Stimulated activated CD4-positive, alpha-beta T cell treated with anti-CD3 and anti-CD28 coated beads, Interleukin-4, amount 100 ng/mL, for 24 hours (primary cell): ENCODE measurements around the gene CCR5AS.
"Not testable (repeated sequence)": the region's sequence is repeated elsewhere in the genome, so short reads cannot be mapped to it uniquely, and the experiment has no call there.

ENCODE experiments used
- DNase-seq: peaks from one replicate; pipeline ENCODE4 v3.0.0-alpha.2; 2020

CCR5AS gene

DNA sequence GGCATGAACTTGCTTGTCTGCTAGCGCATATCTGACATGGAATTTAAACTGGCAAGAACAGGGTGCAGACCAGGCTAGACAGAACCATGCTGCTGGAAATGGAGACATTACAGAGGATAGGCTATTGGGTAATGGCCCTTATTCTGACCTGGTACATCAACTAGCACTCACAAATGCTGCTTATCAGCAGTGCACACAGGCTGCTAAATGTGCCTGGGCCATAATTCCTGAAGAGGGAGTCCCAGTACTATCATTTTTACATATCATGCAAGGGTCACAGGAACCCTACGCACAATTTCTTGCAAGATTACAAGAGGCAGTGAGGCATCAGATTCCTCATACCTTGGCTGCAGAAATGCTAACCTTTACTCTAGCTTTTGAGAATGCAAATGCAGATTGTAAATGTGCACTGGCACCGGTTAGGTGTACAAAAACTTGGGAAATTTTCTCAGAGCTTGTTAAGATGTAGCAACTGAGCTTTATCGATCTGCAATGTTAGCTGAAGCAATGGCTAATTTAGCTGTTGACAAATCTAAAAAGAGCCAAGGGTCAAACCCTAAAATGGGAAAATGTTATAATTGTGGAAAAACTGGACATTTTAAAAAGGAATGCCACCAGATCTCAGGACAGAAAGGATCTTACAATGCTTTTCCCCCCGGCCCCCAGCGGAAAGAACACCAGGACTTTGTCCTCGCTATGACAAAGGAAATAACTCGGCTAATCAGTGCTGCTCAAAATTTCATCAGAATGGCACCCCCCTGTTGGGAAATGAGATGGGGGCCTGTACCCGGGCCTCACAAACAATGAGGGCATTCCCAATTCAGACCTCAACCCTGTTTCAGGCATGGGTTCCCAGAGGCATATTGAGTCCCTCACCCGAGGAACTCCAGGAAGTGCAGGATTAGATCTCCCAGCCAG lies 21.3 kb upstream of the CCR5AS start:
- no peak for DNase-seq

DNA sequence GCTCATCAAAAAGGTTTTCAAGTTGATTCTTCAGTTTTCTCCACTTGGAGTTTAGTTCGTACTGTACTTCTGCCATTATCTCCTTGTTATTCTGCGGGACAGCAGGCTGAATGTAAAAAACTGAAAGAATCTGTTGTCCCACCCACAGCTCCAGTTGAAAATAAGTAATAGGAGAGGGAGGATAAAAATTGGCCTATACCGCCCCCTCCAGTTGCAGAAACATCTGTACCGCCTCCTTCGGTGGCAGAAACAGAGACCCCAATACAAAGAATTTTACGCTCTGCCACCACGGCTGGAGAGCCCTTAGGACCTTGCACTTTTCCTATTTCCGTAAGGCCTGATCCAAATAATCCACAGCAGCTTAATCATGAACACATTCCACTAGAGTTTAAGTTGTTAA lies 20.5 kb upstream of the CCR5AS start:
- DNase-seq: not testable (repeated sequence)

DNA sequence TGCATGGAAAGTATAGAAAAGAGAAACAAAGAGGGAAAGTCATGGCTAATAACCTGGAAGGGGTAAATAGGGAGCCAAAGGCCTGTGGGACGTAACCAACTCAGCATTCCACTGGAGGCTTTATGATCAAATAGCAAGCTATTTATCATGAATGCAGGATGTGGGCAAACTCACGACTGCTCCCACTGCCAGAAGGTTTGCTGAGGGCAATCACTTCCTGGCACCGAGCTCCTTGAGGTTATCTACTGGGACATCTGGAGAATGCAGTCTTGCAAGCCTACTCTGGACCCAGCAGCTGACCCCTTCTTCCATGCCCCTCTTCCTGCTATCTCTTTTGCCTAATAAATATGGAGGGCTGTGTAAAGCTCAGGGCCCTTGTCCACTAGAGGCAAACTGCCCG lies 19.6 kb upstream of the CCR5AS start:
- not testable (repeated sequence) for DNase-seq

DNA sequence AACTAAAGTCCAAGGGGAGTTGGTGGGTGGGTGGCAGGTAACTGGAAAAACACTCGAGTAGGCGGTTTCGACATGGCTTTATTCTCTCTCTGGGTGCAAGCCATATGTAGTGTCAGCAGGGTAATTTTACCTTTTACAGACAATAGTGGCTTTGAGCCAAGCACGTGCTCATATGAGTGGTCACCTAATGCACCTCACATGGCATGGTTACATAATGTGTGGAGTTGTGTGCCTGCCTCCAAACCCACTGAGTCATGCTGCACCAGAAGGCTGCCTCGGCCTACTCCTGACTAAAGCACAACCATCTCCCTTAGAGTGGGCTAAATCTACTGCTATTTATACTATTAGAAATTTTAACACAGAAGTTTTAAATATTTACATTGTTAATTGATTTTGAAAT lies 16.7 kb upstream of the CCR5AS start:
- DNase-seq: no peak

- no peak for DNase-seq
Measured at GRCh38 chr3:46422617-46423016, 15.8 kb upstream of the CCR5AS start.

DNA sequence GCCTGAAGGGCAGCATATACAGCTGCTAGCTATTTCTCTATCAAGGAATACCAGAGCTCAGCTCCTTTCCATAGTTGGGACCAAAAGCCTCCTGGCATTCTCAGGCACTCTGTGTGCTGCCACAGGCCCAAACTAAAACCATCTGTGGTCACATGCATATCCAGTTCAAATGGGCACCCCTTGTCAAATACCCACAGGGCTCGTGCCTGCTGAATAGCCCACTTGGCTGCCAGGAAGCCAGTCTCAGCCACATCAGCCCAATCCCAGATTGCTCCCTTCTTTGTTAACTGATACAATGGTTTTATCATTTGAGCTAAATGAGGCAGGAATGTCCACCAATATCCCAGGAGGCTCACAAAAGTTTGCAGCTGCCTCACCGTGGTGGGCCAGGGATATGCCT lies 14.1 kb upstream of the CCR5AS start:
- DNase-seq: no peak

DNA sequence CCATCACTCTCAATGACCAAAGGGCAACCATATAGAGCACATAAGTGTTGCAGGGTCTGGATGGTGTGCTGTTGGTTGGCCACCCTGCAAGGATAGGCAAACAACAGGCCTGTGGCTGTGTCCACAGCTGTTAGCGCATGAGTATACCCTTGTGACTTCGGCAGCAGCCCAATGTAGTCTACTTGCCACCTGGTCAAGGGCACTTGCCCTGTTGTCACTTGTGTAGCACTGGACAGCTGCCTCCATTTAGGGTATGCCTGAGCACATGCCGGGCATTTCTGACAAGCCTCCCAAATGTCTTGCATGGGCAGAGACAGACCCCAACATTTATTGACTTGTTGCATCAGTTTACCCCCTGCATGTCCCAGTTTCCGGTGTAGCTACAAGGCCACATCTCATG lies 12.9 kb upstream of the CCR5AS start:
- no peak for DNase-seq

DNA sequence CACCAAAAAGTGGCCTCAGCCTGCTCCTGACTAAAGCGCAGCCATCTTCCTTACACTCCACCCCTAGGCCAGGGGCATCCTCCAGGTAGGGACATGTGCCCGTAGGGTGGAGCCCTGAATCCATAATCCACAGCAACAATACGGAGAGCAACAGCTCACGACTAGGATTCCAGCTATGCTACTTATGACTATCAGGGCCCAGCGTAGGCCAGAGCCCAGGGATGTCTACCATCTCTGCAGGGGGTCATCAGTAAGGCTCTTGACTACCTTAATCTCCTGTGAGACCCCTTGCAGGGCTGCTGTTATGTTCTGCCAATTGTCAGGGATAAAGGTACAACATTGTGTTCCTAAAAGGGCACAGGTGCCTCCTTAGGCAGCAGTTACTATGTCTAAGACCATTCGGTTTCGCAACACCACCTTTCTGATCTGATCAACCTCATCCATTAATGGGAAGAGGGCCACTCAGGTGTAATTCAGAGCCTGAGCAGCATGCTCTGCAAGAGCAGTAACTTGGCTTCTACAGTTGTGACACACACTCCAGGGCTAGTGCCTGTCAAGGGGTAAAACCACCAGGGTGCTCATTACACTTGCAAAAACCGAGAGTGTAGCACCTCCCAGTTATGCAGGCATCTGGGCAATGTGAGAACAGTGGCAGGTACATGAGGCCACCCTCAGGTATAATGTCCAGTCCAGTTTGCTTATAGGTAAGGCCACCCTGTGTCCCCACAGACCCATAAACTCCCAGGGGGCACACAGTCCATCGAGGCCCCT lies 11.2 kb upstream of the CCR5AS start:
- DNase-seq: no peak

- DNase-seq: no peak
Measured at GRCh38 chr3:46416811-46417510, 10.1 kb upstream of the CCR5AS start.

GRCh38 chr3:46416125-46416810 lies 9.4 kb upstream of the CCR5AS start:
- DNase-seq: no peak

- no peak for DNase-seq
Measured at GRCh38 chr3:46414739-46415138, 7.9 kb upstream of the CCR5AS start.

DNA sequence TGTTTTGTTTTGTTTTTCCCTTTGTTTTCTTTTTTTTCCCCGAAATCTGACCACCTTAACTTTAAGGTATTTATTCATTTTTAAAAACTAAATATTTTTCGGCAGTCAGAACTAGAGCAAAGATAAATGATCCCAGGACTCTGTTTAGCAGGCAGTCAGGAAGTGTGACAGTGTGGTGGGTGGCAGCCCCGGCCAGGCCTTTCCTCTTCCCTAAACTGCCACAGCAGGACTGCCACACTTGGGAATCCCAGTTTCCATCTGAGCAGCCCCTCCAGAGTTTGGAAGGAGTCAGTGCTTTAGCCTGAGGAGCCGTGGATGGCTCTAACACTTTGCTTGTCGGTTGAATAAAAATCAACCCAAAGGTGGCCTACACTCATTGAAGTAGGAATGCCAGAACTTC lies 7.1 kb upstream of the CCR5AS start:
- DNase-seq: no peak

- DNase-seq: no peak
Measured at GRCh38 chr3:46412786-46413298, 6.0 kb upstream of the CCR5AS start.

GRCh38 chr3:46411271-46411670 lies 4.4 kb upstream of the CCR5AS start:
- DNase-seq: no peak

DNA sequence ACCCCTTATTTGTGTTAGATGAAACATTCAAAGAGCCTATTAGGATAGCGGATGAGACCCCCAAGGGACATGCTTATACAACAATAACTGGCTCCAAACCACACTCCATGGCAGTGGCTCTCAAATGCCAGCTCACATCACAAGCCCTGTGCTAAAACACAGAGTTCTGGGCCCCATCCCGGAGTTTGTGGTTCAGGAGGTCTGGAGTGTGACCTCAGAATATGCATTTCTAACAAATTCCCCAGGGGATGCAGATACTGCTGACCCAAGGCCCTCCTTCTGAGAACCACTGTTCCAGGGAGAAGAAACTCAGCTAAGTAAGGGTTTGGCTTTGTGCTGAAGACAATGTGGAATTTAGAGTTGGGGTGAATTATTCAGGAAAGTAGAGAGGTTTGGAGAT lies 3.8 kb upstream of the CCR5AS start:
- no peak for DNase-seq

DNA sequence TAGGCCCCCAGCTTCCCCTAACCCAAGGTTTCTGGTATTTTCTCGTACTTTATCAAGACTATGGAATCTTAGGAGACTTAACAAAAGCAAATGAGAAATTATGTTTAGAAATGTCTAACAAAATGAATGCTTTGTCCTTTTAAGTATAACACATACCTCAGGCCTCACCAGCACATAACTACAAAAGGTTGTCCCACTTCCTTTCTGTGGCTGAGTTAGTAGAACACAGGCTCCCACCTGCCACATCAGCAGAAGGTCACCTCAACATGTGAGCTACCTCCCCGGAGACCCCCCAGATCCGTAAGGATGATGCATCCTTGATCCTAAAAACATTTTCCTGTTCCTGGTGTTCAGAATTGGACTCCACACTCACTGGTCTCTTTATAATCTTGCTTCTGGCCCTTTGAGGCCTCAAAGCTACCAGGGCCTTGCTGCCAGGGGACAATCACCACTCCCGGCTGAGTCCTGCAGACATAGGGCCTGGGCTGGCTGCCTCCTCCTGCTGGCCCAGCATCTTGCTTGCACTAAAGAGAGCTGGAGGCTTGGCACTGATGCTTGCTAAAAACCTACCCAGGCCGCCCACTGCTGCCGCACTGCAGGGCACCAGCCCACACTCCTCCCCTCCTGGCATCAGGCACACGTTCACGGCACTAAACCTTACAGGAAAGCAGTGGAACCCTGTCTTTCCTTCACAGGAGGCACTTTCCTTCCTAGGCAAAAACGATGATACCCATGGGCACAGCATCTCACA lies 3.0 kb upstream of the CCR5AS start:
- no peak for DNase-seq

GRCh38 chr3:46408853-46409252 lies 2.0 kb upstream of the CCR5AS start:
- no peak for DNase-seq

DNA sequence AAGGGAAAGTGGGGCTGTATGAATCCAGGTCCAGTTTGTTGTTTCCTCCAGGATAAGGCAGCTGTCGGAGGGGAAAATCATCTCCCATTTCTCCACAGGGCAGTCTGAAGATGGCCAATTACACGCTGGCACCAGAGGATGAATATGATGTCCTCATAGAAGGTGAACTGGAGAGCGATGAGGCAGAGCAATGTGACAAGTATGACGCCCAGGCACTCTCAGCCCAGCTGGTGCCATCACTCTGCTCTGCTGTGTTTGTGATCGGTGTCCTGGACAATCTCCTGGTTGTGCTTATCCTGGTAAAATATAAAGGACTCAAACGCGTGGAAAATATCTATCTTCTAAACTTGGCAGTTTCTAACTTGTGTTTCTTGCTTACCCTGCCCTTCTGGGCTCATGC lies 1.1 kb upstream of the CCR5AS start:
- DNase-seq: no peak

DNA sequence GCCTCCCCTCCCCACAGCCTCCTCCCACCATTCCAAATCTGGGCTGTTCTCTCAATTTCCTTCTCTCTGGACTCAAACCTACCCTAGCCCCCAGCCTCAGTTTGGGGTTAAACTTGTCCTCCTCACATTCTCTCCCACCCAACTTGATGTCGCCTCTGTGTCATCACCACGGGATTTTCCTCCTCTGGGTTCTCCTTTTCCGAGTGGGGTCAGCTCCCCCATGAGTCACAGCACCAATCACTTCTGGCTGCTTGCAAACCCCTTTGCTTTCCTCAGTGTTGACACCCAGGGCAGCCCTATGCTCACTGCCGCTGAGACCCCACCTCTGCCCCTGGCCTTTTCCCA lies 451 bp downstream of the CCR5AS start:
- DNase-seq: no peak

- DNase-seq: no peak
Measured at GRCh38 chr3:46405301-46406019, 1.4 kb downstream of the CCR5AS start.

- not testable (repeated sequence) for DNase-seq
Measured at GRCh38 chr3:46402902-46403301, 4.0 kb downstream of the CCR5AS start.
